ENCODE results near the gene SCAF8.

Gene SCAF8

DNA sequence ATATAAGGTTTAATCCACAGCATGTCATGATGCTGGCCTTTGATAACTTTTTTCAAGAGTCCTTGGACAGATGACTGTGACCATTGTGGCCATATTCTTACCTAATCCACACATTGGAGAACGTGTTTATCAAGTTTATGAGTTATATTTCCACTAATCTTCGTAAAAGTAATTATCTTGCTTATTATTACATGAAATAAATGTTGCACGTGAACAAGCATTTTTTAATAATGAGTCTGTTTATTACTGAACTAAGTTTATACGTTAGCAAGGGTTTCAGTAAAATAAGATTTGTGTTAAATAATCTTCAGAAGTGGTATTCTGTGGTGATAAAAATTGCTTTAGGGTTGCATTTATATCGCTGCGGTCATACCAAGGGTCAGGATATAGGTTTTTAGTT, 107.1 kb downstream of the SCAF8 start:
- no peak for DNase-seq
- in situ Hi-C loops (cut with HindIII; ENCODE audit: low pct_ligation_motif_present, low sequenced_read_pairs) = no loop called here
- Histone ChIP-seq H3K36me3 (replicated peaks) (no peaks in the 10 kb centered on the region), H3K4me3 (ENCODE audit: low read depth, low read length) (no peak overlapping the region), H3K27me3 (replicated peaks) (no peaks in the 10 kb centered on the region), H3K27ac (no peak overlapping the region)
- TF ChIP-seq, protein P1, sequence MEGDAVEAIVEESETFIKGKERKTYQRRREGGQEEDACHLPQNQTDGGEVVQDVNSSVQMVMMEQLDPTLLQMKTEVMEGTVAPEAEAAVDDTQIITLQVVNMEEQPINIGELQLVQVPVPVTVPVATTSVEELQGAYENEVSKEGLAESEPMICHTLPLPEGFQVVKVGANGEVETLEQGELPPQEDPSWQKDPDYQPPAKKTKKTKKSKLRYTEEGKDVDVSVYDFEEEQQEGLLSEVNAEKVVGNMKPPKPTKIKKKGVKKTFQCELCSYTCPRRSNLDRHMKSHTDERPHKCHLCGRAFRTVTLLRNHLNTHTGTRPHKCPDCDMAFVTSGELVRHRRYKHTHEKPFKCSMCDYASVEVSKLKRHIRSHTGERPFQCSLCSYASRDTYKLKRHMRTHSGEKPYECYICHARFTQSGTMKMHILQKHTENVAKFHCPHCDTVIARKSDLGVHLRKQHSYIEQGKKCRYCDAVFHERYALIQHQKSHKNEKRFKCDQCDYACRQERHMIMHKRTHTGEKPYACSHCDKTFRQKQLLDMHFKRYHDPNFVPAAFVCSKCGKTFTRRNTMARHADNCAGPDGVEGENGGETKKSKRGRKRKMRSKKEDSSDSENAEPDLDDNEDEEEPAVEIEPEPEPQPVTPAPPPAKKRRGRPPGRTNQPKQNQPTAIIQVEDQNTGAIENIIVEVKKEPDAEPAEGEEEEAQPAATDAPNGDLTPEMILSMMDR (IDR thresholded peaks at IDR 0.05; ENCODE audit: low read depth, low read length, missing control alignments) = no peak

DNA sequence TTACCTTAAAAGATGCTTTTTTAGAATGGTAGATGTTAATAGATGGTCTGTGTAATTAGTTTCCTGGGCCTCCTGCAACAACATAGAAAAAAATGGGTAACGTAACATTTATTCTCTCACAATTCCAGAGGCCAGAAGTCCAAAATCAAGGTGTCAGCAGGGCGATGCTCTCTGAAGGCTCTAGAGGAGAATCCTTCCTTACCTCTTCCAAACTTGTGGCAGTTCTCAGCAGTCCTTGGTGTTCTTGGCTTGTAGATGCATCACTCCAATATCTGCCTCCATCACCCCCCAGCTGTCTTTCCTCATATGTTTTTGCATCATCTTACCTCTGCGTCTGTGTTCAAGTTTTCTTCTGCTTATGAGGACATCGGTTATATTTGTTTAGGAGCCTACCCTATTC, 107.9 kb downstream of the SCAF8 start:
- no peaks in the 10 kb centered on the region for H3K36me3 ChIP-seq (replicated peaks)
- H3K27ac ChIP-seq = no peak overlapping the region
- TF ChIP-seq, protein P1 (IDR thresholded peaks at IDR 0.05; ENCODE audit: low read depth, low read length, missing control alignments) = no peak
- in situ Hi-C loops (cut with HindIII; ENCODE audit: low pct_ligation_motif_present, low sequenced_read_pairs) = no loop called here
- no peak for DNase-seq
- no peaks in the 10 kb centered on the region for H3K27me3 ChIP-seq (replicated peaks)
- no peak overlapping the region for H3K4me3 ChIP-seq (ENCODE audit: low read depth, low read length)

DNA sequence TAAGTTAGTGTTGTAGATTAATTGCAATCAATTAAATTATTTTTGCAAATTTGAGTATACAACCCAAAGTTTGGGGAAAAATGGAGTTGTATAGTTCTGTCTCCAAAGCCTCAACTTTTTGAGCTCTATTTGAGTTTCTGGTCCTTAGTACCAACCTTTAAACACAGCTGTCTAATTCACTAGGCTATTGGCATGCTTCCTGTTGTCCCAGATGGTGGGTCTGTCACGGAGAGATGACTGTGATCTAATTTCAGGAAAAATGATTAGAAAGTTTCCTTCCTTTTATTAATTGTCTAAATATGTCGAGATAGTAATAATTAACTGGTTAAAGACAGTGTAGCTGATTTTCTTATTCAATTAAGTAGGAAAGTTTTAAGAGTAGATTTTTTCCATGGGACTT, 109.6 kb downstream of the SCAF8 start:
- in situ Hi-C loops (cut with HindIII; ENCODE audit: low pct_ligation_motif_present, low sequenced_read_pairs) = no loop called here
- TF ChIP-seq, protein P1 (IDR thresholded peaks at IDR 0.05; ENCODE audit: low read depth, low read length, missing control alignments) = no peak
- DNase-seq = no peak

DNA sequence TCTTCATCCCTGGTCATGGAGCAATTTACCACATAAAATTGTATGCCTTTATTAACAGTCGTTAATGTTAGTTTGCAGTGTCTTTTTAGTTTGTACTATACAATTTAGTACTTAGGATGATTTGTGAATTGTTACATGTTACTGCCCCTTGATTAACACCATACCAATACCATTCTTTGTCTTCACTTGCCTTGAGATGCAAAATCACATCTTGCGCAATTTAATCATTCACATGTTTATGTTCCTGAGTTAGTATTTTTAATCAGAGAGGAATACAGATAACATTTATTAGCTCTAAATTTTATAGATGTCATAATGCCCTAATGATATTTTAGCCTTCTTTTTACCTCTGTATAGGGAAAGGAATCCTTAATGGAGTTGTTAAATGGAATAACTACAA, 114.1 kb downstream of the SCAF8 start:
- TF ChIP-seq, protein P1 (IDR thresholded peaks at IDR 0.05; ENCODE audit: low read depth, low read length, missing control alignments) = no peak
- in situ Hi-C loops (cut with HindIII; ENCODE audit: low pct_ligation_motif_present, low sequenced_read_pairs) = no loop called here
- no peak for DNase-seq
- H3K27ac ChIP-seq = no peak overlapping the region
- H3K36me3 ChIP-seq (replicated peaks) = no peaks in the 10 kb centered on the region
- H3K27me3 ChIP-seq (replicated peaks) = no peaks in the 10 kb centered on the region
- no peak overlapping the region for H3K4me3 ChIP-seq (ENCODE audit: low read depth, low read length)

More for the DNA sequence above, 109.6 kb downstream of the SCAF8 start:
- Histone ChIP-seq H3K36me3 (replicated peaks) (no peaks in the 10 kb centered on the region), H3K27me3 (replicated peaks) (no peaks in the 10 kb centered on the region), H3K4me3 (ENCODE audit: low read depth, low read length) (no peak overlapping the region), H3K27ac (no peak overlapping the region)

DNA sequence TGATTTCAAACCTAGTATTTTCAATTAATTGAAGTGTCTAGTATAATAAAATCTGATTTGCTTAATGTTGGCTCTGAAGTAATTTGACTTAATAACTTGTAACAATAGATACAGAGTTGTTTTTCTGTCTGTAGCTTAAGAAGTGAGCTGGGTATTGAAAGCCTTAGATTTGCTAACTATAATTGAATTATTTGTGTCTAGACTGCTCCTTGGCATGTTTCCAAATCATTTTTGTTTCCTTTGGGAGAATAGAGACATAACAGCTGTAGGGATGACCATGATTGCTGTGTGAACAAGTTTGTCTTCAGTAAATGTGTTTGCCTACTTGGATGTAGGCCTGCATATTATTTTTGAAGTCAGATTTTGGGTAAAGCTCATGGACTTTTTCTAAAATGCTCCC, 115.4 kb downstream of the SCAF8 start:
- Histone ChIP-seq H3K27ac (no peak overlapping the region), H3K36me3 (replicated peaks) (no peaks in the 10 kb centered on the region), H3K4me3 (ENCODE audit: low read depth, low read length) (no peak overlapping the region), H3K27me3 (replicated peaks) (no peaks in the 10 kb centered on the region)
- in situ Hi-C loops (cut with HindIII; ENCODE audit: low pct_ligation_motif_present, low sequenced_read_pairs) = no loop called here
- TF ChIP-seq, protein P1 (IDR thresholded peaks at IDR 0.05; ENCODE audit: low read depth, low read length, missing control alignments) = no peak
- DNase-seq = no peak

DNA sequence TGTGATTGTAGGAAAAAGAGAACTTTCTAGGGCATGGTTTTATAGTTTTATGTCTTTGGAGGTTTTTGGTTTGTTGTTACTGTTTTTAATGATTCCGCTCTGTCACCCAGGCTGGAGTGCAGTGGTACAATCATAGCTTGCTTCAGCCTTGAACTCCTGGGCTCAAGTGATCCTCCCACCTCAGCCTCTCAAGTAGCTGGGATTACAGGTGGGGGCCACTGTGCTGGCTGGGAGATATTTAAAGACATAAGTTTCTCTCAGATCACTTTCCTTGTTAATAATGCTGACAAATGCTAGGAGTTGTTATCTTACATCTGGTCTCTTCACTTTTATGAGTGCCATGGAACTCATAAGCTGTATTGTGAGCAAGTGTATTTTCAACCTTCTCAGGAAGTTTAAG, 116.3 kb downstream of the SCAF8 start:
- Histone ChIP-seq H3K27ac (no peak overlapping the region), H3K36me3 (replicated peaks) (no peaks in the 10 kb centered on the region), H3K27me3 (replicated peaks) (no peaks in the 10 kb centered on the region), H3K4me3 (ENCODE audit: low read depth, low read length) (no peak overlapping the region)
- no peak for DNase-seq
- TF ChIP-seq, protein P1 (IDR thresholded peaks at IDR 0.05; ENCODE audit: low read depth, low read length, missing control alignments) = no peak
- in situ Hi-C loops (cut with HindIII; ENCODE audit: low pct_ligation_motif_present, low sequenced_read_pairs) = no loop called here

Data from brain microvascular endothelial cell (primary cell).